ENCODE results near the gene NPTX1. TPM values are rescaled to one million over a fixed set of nuclear protein-coding genes. Genes with fewer than 3 reads are reported as not detected.

The NPTX1 gene
- total and polyA plus RNA-seq, 2 donors (not counting 1 experiment from before 2014, with no cell fraction given), result 0.07 to 0.57 TPM

DNA sequence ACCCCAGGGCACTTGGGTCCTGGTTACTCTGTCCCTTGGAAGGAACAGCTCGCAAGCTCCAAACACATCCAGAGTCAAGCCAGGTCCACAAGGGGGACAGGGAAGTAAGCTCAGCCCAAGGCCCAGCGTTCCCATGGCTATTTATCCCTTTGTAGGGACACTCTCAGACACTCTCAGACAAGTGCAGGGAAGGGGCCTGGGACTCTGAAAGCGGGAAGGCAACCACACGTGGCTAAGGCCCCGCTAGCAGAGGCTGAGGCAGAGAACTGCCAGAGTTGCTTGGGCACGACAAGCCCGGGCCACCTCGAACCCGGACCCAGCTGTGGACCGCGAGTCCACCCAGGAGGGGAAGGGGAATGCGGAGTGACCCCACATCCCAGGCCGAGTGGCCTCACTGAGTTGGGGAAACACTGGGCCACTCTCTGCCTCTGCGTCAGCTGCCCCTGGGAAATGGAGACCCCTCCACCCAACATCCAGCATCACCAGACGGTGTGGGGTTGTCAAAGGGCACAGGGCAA, 10.2 kb downstream of the NPTX1 start:
- DNase-seq, result no peak
- H3K27me3 Mint-ChIP-seq, result peaks cover 52% of the 10 kb centered on the region

DNA sequence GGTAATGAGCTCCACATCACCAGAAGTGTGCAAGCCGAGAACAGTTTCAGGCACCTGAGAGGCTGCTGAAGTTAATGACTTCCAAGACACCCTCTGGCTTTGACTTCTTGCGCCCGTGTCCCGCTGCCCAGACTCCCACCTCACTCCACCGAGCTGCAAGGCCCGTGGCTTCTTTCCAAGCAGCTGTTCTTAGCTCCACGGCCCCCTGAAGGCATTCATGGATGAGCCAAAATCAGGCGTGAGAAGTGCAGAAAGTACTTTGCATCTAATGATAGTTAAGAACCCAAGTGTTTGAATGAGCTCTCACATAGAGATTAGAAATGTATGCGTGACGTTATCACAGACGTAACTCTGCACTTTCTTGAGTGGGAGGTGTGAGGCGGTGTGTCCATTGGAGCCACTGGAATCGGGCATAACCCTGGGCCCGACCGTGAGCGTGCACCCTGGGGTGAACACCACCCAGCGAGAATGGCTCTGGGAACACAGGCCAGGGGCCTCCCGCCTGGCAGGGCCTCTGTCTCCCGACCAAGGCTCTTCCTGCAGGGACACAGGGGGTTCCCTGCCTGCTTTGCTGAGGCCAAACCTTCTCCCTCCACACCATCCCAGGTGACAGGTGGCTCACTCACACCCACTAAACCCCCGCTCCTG, 11.0 kb downstream of the NPTX1 start:
- H3K27ac ChIP-seq (ENCODE audit: low read length in 2 of 2), result no peak overlapping the region
- no peaks in the 10 kb centered on the region for H4K20me1 ChIP-seq (ENCODE audit: control insufficient read depth, insufficient read depth, low read length, poor library complexity, severe bottlenecking)
- no peak overlapping the region for H3K4me3 ChIP-seq (ENCODE audit: control extremely low read depth in 1 of 5, extremely low read depth in 1 of 5, insufficient read depth in 1 of 5, low read depth in 2 of 5, low read length in 4 of 5)
- H3K79me2 ChIP-seq (ENCODE audit: control insufficient read depth, insufficient read depth, low read length), result no peaks in the 10 kb centered on the region
- ChIA-PET CTCF (no interaction called here), POLR2A (no interaction called here)
- Mint-ChIP-seq H3K4me1 (no peaks in the 10 kb centered on the region), H3K27ac (no peak overlapping the region), H3K4me3 (no peak overlapping the region), H3K9me3 (ENCODE audit: insufficient read depth) (no peaks in the 10 kb centered on the region), H3K27me3 (peaks cover 52% of the 10 kb centered on the region)
- no peak overlapping the region for H2AFZ ChIP-seq (ENCODE audit: insufficient read depth, low read depth, low read length, poor library complexity, severe bottlenecking)
- WGBS (ENCODE audit: insufficient coverage), result 89% methylated on average over 19 of the region's 20 CpGs
- DNase-seq (no peak), ATAC-seq (ENCODE audit: low read depth) (no peak)
- H3K9me3 ChIP-seq (ENCODE audit: control extremely low read depth in 1 of 3, control insufficient read depth in 2 of 3, insufficient read depth in 1 of 3, low read length in 2 of 3), result peaks cover 0 to 3% (median 0%) of the 10 kb centered on the region in 3 donors
- H3K36me3 ChIP-seq (replicated peaks in 1 of 2; ENCODE audit: control extremely low read depth in 1 of 2, control insufficient read depth in 1 of 2, extremely low read depth in 1 of 2, insufficient read depth in 2 of 2, low read length in 1 of 2), result no peaks in the 10 kb centered on the region
- H3K4me1 ChIP-seq (ENCODE audit: control insufficient read depth in 2 of 2, insufficient read depth in 2 of 2, low read length in 2 of 2), result no peaks in the 10 kb centered on the region
- TF ChIP-seq, protein P1, sequence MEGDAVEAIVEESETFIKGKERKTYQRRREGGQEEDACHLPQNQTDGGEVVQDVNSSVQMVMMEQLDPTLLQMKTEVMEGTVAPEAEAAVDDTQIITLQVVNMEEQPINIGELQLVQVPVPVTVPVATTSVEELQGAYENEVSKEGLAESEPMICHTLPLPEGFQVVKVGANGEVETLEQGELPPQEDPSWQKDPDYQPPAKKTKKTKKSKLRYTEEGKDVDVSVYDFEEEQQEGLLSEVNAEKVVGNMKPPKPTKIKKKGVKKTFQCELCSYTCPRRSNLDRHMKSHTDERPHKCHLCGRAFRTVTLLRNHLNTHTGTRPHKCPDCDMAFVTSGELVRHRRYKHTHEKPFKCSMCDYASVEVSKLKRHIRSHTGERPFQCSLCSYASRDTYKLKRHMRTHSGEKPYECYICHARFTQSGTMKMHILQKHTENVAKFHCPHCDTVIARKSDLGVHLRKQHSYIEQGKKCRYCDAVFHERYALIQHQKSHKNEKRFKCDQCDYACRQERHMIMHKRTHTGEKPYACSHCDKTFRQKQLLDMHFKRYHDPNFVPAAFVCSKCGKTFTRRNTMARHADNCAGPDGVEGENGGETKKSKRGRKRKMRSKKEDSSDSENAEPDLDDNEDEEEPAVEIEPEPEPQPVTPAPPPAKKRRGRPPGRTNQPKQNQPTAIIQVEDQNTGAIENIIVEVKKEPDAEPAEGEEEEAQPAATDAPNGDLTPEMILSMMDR (IDR thresholded peaks at IDR 0.05), result no peak
- TF ChIP-seq EZH2 (IDR thresholded peaks at IDR 0.05; ENCODE audit: borderline replicate concordance, insufficient read depth, low read depth, low read length, poor library complexity, severe bottlenecking), result no peak
- intact Hi-C loops (cut with micrococcal nuclease), result no loop called here
- peaks cover 0 to 52% (median 11%) of the 10 kb centered on the region in 4 experiments for H3K27me3 ChIP-seq (replicated peaks in 1 of 4; ENCODE audit: control extremely low read depth in 1 of 4, control insufficient read depth in 3 of 4, insufficient read depth in 4 of 4, low read length in 3 of 4)
- no peak overlapping the region for H3K9ac ChIP-seq (ENCODE audit: low read length)
- H3K4me2 ChIP-seq (replicated peaks; ENCODE audit: low read depth, low read length, poor library complexity, severe bottlenecking), result no peak overlapping the region

More for the DNA sequence above, 10.2 kb downstream of the NPTX1 start:
- Histone ChIP-seq H3K27ac (ENCODE audit: low read length in 2 of 2) (no peak overlapping the region), H3K9ac (ENCODE audit: low read length) (no peak overlapping the region), H3K4me3 (ENCODE audit: control extremely low read depth in 1 of 5, extremely low read depth in 1 of 5, insufficient read depth in 1 of 5, low read depth in 2 of 5, low read length in 4 of 5) (no peak overlapping the region), H3K4me2 (replicated peaks; ENCODE audit: low read depth, low read length, poor library complexity, severe bottlenecking) (no peak overlapping the region), H3K27me3 (replicated peaks in 1 of 4; ENCODE audit: control extremely low read depth in 1 of 4, control insufficient read depth in 3 of 4, insufficient read depth in 4 of 4, low read length in 3 of 4) (peaks cover 0 to 56% (median 11%) of the 10 kb centered on the region in 4 experiments), H2AFZ (ENCODE audit: insufficient read depth, low read depth, low read length, poor library complexity, severe bottlenecking) (no peak overlapping the region), H3K36me3 (replicated peaks in 1 of 2; ENCODE audit: control extremely low read depth in 1 of 2, control insufficient read depth in 1 of 2, extremely low read depth in 1 of 2, insufficient read depth in 2 of 2, low read length in 1 of 2) (no peaks in the 10 kb centered on the region), H3K4me1 (ENCODE audit: control insufficient read depth in 2 of 2, insufficient read depth in 2 of 2, low read length in 2 of 2) (no peaks in the 10 kb centered on the region), H3K9me3 (ENCODE audit: control extremely low read depth in 1 of 3, control insufficient read depth in 2 of 3, insufficient read depth in 1 of 3, low read length in 2 of 3) (peaks cover 0 to 3% (median 0%) of the 10 kb centered on the region in 3 donors), H4K20me1 (ENCODE audit: control insufficient read depth, insufficient read depth, low read length, poor library complexity, severe bottlenecking) (no peaks in the 10 kb centered on the region), H3K79me2 (ENCODE audit: control insufficient read depth, insufficient read depth, low read length) (no peaks in the 10 kb centered on the region)
- TF ChIP-seq, protein P1 (IDR thresholded peaks at IDR 0.05), result no peak
- no peak for TF ChIP-seq EZH2 (IDR thresholded peaks at IDR 0.05; ENCODE audit: borderline replicate concordance, insufficient read depth, low read depth, low read length, poor library complexity, severe bottlenecking)
- no peak overlapping the region for H3K27ac Mint-ChIP-seq
- H3K4me1 Mint-ChIP-seq, result no peaks in the 10 kb centered on the region
- intact Hi-C loops (cut with micrococcal nuclease), result no loop called here
- ChIA-PET POLR2A (no interaction called here), CTCF (no interaction called here)
- no peak overlapping the region for H3K4me3 Mint-ChIP-seq
- no peaks in the 10 kb centered on the region for H3K9me3 Mint-ChIP-seq (ENCODE audit: insufficient read depth)
- 89% methylated on average over 11 of the region's 15 CpGs for WGBS (ENCODE audit: insufficient coverage)
- no peak for ATAC-seq (ENCODE audit: low read depth)
